Iris pigment epithelial cell (primary cell): Measurements from ENCODE around the gene SEL1L.
"Not testable (repeated sequence)": the region's sequence is repeated elsewhere in the genome, so short reads cannot be mapped to it uniquely, and the experiment has no call there.

Source experiments
- DNase-seq: peaks from one replicate; pipeline ENCODE4 v3.0.0-alpha.2; 2011; ENCODE audit warnings: low read depth

The SEL1L gene

DNA sequence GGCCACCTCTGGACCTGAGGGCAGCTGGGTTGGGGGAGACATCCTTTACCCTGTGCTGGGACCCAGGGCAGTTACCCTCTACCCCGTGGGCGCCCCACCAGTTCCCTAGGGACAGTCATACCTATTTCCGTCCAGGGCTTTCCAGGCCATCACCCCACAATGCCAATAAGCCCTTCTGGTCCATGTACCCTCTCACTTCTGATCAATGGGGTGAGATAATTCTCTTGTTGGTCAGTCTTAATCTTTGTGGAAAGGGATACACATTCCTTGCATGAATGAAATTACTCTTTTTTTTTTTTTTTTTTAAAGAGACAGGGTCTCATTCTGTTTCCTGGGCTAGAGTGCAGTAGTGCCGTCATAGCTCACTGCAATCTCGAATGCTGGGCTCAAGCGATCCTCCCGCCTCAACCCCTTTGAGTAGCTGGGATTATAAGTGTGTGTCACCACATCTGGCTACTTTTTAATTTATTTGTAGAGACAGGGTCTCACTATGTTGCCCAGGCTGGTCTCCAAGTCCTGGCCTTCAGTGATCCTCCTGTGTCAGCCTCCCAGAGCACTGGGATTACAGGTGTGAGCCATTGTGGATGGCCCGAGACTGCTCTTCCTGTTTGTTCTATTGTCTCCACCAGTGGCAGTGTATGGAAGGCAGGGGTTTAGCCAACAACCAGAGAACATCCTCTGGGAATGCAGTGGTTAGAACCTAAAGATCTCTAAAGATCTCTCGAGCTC lies 87.2 kb downstream of the SEL1L start:
- DNase-seq = no peak

DNA sequence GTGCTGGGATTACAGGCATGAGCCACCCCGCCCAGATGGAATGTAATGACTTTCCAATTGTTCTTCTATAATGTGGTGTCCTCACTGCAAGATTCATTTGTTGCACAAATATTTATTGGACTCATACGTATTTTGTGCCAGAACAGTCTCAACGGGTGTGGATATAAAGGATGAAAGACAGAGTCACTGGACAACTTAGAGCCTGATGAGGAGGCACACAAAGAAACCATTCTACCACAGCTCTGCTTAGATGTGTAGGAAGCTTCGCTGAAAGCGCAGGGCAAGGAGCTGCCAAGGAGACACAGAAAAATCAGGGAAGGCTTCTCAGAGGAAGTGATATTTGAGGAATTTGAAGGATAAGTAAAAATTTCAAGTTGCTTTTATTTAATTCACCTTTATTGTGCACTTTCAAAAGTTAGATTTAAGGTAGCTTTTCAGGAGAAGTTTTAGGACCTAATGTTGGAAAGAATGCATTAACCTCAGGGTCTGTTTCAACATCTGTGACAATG lies 92.0 kb downstream of the SEL1L start:
- no peak for DNase-seq

DNA sequence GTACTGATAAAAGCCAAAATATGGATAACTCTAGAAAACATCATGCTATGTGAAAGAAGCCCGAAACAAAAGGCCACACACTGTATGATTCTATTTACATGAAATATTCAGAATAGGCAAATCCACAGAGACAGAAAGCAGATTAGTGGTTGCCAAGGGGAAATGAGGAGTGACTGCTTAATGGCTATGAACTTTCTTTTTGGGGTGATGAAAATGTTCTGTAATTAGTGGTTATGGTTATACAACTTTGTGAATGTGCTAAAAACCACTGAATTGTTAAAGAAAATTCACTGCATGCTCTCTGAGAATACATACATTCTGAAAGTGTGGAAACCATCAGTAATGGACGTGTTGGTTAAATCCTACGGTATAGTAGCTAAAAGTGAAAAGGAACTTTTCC lies 93.6 kb downstream of the SEL1L start:
- DNase-seq = no peak

DNA sequence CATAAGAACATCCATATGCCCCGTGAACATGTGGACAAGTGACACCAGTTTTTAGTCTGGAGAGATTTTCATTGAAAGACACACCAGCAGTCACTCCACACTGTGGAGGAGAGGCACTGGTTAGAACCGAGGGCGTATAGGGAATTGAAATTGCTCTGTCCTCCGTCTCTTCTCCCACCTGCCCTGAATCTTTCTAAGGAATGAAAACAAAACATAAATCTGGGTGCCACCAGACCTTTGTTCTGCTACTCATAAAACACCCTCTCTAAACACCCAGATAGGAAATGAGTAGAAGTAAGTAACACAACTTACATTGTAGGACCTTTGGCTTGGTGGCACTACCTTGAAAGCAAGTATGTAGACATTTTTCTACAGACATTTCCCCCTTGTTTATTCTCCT lies 96.4 kb downstream of the SEL1L start:
- DNase-seq = no peak

- peak; percentile 60 for DNase-seq
Observed at GRCh38 chr14:81436296-81437138, 97.1 kb downstream of the SEL1L start.

DNA sequence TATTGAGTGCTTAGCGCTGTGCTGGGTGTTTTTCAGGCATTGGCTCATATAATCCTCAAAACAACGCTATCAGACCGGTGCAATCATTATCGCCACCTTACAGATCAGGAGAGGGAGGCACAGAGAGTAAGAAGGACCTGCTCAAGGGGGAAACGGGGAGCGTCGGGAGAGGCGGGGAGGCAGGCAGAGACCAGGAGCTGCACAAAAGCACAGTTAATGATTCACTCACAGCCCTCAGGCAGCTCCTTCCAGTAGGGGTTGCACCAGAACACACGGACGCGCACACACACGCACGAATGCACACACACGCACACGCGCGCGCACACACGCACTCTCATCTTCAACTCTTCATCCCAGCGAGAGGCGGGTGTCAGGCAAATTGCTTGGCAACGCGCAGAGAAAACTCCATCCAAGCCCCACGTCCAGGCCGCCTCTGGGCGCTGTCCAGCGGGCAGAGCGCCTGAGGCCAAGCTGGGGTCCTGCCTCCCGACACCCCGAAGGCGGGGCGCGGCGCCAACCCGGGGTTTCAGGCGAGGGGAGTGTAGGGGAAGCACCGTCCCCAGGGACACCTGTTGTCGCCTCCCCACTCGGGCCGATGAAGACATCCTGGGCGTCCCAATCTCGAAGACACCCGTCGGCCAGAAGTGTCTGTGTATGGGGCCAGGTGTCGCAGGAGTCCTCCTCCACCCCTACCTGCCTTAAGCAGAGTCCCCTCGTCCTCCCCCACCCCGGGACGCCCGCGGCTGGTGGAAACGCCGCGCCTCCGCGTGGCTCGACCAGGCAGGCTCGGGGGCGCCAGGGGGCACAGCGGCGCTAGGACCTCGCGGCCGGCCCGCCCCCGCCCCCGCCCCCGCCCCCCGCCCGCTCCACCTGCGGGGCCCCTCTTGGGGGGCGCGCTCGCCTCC lies 98.0 kb downstream of the SEL1L start:
- DNase-seq = peak; percentile 28

- no peak for DNase-seq
Observed at GRCh38 chr14:81435048-81435390, 98.6 kb downstream of the SEL1L start.

- DNase-seq = no peak
Observed at GRCh38 chr14:81434230-81434629, 99.4 kb downstream of the SEL1L start.

DNA sequence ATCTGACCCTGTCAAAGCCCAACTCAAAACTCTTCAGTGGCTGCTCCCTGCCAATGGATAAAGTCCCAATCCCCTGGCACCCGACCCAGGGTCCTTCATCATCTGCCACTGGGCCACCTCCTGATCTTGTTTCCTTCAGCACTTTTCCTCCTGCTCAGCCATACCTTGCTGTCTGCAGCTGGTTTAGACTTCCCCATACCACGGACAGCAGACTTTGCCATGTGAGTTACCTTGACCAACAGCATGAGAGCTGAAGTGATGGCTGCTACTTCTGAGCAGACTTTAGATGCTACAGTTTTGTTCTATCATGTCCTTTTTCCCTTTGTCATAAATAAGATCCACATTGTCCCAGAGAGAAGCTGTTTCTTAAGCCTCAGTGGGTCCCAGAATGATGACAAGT lies 100.3 kb downstream of the SEL1L start:
- DNase-seq = no peak

GRCh38 chr14:81432219-81432661 lies 101.4 kb downstream of the SEL1L start:
- DNase-seq = no peak

- no peak for DNase-seq
Observed at GRCh38 chr14:81430235-81430634, 103.4 kb downstream of the SEL1L start.

DNA sequence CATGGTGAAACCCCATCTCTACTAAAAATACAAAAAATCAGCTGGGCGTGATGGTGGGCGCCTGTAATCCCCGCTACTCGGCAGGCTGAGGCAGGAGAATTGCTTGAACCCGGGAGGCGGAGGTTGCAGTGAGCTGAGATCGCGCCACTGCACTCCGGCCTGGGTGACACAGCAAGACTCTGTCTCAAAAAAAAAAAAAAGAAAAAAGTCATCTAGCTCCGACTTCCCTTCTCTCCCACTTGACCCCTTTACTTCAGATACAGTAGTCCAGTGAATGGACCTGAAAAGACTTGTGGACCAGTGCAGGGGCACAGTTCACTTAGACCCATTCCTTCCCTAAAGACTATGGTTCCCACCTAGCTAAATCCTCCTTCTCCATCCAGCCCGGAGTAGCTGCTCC lies 103.9 kb downstream of the SEL1L start:
- not testable (repeated sequence) for DNase-seq

DNA sequence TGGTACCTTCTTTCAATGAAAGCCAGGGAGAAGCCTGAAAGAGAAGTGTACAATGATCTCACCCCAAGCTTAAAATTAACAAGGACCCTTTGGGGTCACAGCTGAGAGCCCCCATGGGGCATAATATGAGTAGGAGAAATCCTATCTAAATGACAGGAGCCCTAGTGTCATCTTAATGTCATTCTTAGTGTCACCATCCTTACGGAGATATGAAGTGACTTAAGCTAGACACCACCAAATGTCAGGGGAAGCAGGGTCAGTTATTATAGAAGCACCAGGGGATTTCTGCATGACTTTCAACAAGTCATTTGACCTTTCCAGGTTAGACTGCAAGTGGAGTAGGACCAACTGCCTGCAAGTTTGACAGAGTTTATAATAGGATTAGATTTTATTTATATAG lies 104.6 kb downstream of the SEL1L start:
- DNase-seq = no peak

DNA sequence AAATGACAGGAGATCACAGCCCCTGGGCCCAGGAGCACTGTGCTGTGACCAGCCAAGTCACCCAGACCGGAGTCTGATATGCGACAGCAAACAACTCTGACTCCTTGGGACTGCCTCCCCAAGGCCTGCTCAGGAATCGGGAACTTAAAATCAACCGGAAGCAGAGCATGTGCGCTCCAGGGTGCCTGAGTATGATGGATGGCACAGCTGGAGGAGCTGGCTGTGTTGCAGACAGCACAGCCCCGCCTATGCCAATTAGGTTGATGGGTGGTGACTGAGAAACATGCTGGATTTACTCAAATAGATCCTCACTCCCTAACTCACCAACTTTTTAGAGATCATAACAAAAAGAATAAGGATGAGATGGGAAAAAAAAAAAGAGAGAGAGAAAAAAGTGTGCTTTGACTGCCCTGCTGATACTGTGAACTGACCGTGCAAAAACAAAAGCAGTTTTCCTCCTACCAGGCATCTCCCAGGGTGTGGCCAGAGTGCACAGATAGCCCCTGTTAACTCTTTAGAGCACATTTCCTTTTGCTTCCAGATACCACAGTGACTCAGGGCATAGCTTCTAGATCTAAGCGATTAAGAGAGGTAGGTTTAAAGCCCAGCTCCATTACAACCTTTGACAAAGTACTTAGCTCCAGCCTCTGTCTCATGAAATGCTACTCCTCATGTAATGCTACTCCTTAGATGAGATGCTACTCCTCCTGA lies 106.2 kb downstream of the SEL1L start:
- no peak for DNase-seq

DNA sequence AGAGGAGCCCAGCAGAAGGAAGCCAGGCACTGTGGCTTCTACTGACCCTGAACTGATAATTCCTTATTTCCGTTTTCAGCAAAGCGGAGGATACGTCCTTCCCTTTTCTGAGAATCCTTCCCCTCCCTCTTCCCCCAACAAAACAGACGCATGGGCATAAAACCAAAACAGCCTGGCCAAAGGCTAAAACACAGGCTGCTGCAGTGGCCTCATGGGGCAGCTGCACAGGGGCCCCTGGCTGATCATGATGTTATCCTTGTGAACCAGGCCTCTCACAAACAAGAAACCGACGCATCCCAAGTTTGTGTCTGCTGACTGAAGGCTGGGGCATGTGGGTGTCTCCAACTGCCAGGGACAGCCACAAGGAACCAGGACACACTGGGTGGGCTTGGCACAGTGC lies 110.1 kb downstream of the SEL1L start:
- DNase-seq = no peak
